SK-N-SH (cell line): ENCODE data around the gene KRT40. TPM values are rescaled to one million over a fixed set of nuclear protein-coding genes. Genes with fewer than 3 reads are reported as not detected.

Experiments
- CTCF ChIA-PET: fragments of 300-600, 350-600 bp; formaldehyde crosslinking; extraction: SDS; loops from one replicate; lab custom pipeline; 2021; lab: Yijun Ruan, JAX
- POLR2A ChIA-PET: fragments of 350-600 bp; sonication (Branson Sonifier 250); formaldehyde crosslinking; extraction: SDS; loops from one replicate; lab custom pipeline; 2020; ENCODE audit warnings: antibody characterized with exemption, inconsistent platforms; lab: Yijun Ruan, JAX
- DNase-seq: peaks from one replicate; pipeline ENCODE4 v3.0.0; 2012
- H2AFZ ChIP-seq: fragments of 200-600 bp; sonication (generic); 2 replicates; pipeline ENCODE4 v1.8.1; 2016; ENCODE audit warnings: antibody characterized with exemption, mild to moderate bottlenecking, low read depth
- H3F3A ChIP-seq: fragments of 200-600 bp; sonication (generic); replicated peaks from 2 replicates; pipeline ENCODE3; 2016; ENCODE audit warnings: antibody characterized with exemption, mild to moderate bottlenecking; ENCODE audit not compliant: insufficient read depth
- H3K27ac ChIP-seq, 2 experiments: fragments of 200-500 bp in 1 of 2; fragments of 200-600 bp in 1 of 2; sonication (Bioruptor generic) in 1 of 2; sonication (generic), shearing (Covaris generic) in 1 of 2; 2 replicates each; pipeline versions ENCODE4 v1.5.1 to v1.6.1; 2014 to 2016; ENCODE audit warnings: low read depth in 2 of 2, inconsistent platforms in 1 of 2, low read length in 1 of 2, mild to moderate bottlenecking in 1 of 2, mixed read lengths in 1 of 2
- H3K27me3 ChIP-seq: fragments of 200-600 bp; sonication (generic), shearing (Covaris generic); 2 replicates; pipeline ENCODE4 v1.6.1; 2016; ENCODE audit warnings: mixed run types; ENCODE audit not compliant: insufficient read depth
- H3K36me3 ChIP-seq, 2 experiments: fragments of 200-500 bp in 1 of 2; fragments of 200-600 bp in 1 of 2; sonication (Bioruptor generic) in 1 of 2; sonication (generic) in 1 of 2; replicated peaks in 1 of 2; 2 replicates each; pipeline versions ENCODE3 to v1.5.1; 2014 to 2016; ENCODE audit warnings: low read length in 1 of 2, mild to moderate bottlenecking in 1 of 2; ENCODE audit not compliant: insufficient read depth in 2 of 2, control insufficient read depth in 1 of 2
- H3K4me1 ChIP-seq, 2 experiments: fragments of 200-500 bp in 1 of 2; fragments of 200-600 bp in 1 of 2; sonication (Bioruptor generic) in 1 of 2; sonication (generic), shearing (Covaris generic) in 1 of 2; 2 replicates each; pipeline versions ENCODE4 v1.5.1 to v1.6.1; 2014 to 2016; ENCODE audit warnings: low read depth in 1 of 2, low read length in 1 of 2, mixed run types in 1 of 2; ENCODE audit not compliant: insufficient read depth in 2 of 2, control insufficient read depth in 1 of 2
- H3K4me2 ChIP-seq: fragments of 200-600 bp; sonication (generic), shearing (Covaris generic); 2 replicates; pipeline ENCODE4 v1.6.1; 2017; ENCODE audit warnings: mixed run types
- H3K4me3 ChIP-seq, 2 experiments: fragments of 200-500 bp in 1 of 2; fragments of 200-600 bp in 1 of 2; sonication (Bioruptor generic) in 1 of 2; sonication (generic), shearing (Covaris generic) in 1 of 2; 2 replicates each; pipeline versions ENCODE4 v1.5.1 to v1.8.1; 2014 to 2016; ENCODE audit warnings: low read depth in 2 of 2, inconsistent platforms in 1 of 2, low read length in 1 of 2, mild to moderate bottlenecking in 1 of 2, mixed read lengths in 1 of 2, moderate library complexity in 1 of 2
- H3K79me2 ChIP-seq: fragments of 200-600 bp; sonication (generic); 2 replicates; pipeline ENCODE4 v1.8.1; 2017; ENCODE audit warnings: mild to moderate bottlenecking; ENCODE audit not compliant: insufficient read depth
- H3K9ac ChIP-seq: fragments of 200-600 bp; sonication (generic); 2 replicates; pipeline ENCODE4 v1.6.1; 2017; ENCODE audit warnings: mixed run types
- H3K9me2 ChIP-seq: fragments of 200-600 bp; sonication (generic); 2 replicates; pipeline ENCODE4 v1.6.1; 2017; ENCODE audit warnings: mixed run types
- H3K9me3 ChIP-seq: fragments of 200-600 bp; sonication (generic); 2 replicates; pipeline ENCODE4 v1.6.1; 2017; ENCODE audit warnings: mixed run types, mild to moderate bottlenecking, moderate library complexity
- H4K20me1 ChIP-seq: fragments of 200-600 bp; sonication (generic); 2 replicates; pipeline ENCODE4 v1.6.1; 2017; ENCODE audit warnings: mild to moderate bottlenecking, mixed run types; ENCODE audit not compliant: insufficient read depth
- EP300 ChIP-seq, 2 experiments: IDR thresholded peaks; 2 replicates each; pipeline versions ENCODE4 v1.4.0 to v1.6.1; 2012; ENCODE audit warnings: borderline replicate concordance in 1 of 2, low read depth in 1 of 2, low read length in 1 of 2
- GATA2 ChIP-seq: sonication (generic); formaldehyde crosslinking; IDR thresholded peaks from 2 replicates; pipeline ENCODE4 v1.5.0; 2020; ENCODE audit warnings: mild to moderate bottlenecking, missing genetic modification reagents
- JUND ChIP-seq: IDR thresholded peaks from 2 replicates; pipeline ENCODE4 v1.4.0; 2012
- MXI1 ChIP-seq: IDR thresholded peaks from 2 replicates; pipeline ENCODE4 v1.6.1; 2012; ENCODE audit warnings: mild to moderate bottlenecking, low read depth, low read length, improper control_type of control experiment
- SIN3A ChIP-seq: IDR thresholded peaks from 2 replicates; pipeline ENCODE4 v1.6.1; 2012; ENCODE audit warnings: low read depth, mild to moderate bottlenecking, low read length, moderate library complexity, borderline replicate concordance
- TAF1 ChIP-seq: IDR thresholded peaks from 2 replicates; pipeline ENCODE4 v1.6.1; 2012; ENCODE audit warnings: low read depth, mild to moderate bottlenecking, low read length, moderate library complexity, borderline replicate concordance
- YY1 ChIP-seq: IDR thresholded peaks from 2 replicates; pipeline ENCODE4 v1.4.0; 2012; ENCODE audit warnings: low read depth, mild to moderate bottlenecking
- ZBTB33 ChIP-seq: IDR thresholded peaks from 2 replicates; pipeline ENCODE4 v1.4.0; 2012; ENCODE audit warnings: low read depth, borderline replicate concordance
- WGBS: methylation state at CpG from one replicate; pipeline ENCODE4 v1.1.6; 2017; ENCODE audit warnings: low lambda C conversion rate; 5-methylcytosine and 5-hydroxymethylcytosine counted together
- polyA plus RNA-seq, 3 experiments: library from polyadenylated mRNA; depleted of rRNA; stranded (reverse); fragments of >200 nt; gene quantifications; 2 replicates each; pipeline ENCODE4 v1.2.3, GENCODE V29; 2012
- TF ChIP-seq, protein P1 (sequence below): IDR thresholded peaks from 2 replicates; pipeline ENCODE4 v1.6.1; 2012; ENCODE audit warnings: mild to moderate bottlenecking, low read depth, low read length, moderate library complexity

The KRT40 gene
- polyA plus RNA-seq, 1 of the 3 experiments (the other 2 are of a cell fraction): not detected

DNA sequence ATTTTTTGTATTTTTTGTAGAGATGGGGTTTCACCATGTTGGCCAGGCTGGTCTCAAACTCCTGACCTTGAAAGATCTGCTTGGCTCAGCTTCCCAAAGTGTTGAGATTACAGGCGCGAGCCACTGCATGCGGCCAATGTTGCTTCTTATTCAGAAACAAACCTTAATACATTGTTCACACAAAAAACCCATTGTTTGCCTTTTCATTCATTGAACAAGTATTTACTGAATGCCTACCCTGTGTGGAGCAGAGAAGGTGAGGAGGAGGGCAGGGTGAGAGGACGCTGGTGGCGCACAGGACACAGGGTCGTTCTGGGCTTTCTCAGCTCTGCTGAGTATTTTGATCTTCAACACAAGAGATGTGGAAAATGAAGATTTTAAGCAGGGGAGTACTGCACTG is 38.7 kb downstream of the KRT40 start:
- 41% methylated on average over 6 of the region's 6 CpGs for WGBS
- no peaks in the 10 kb centered on the region for H3K79me2 ChIP-seq
- DNase-seq: no peak
- H3K27ac ChIP-seq: no peak overlapping the region
- H3K4me3 ChIP-seq: no peak overlapping the region
- H3F3A ChIP-seq: no peaks in the 10 kb centered on the region
- H3K9me3 ChIP-seq: no peaks in the 10 kb centered on the region
- H3K9me2 ChIP-seq: no peaks in the 10 kb centered on the region
- H3K9ac ChIP-seq: no peak overlapping the region
- H3K36me3 ChIP-seq: no peaks in the 10 kb centered on the region
- H3K4me2 ChIP-seq: no peak overlapping the region
- peaks cover 63% of the 10 kb centered on the region; the same call in 1 of the 2 replicates for H3K27me3 ChIP-seq
- no peaks in the 10 kb centered on the region for H3K4me1 ChIP-seq
- TF ChIP-seq TAF1 (no peak), GATA2 (no peak), YY1 (no peak), ZBTB33 (no peak), EP300 (IDR thresholded peaks at IDR 0.05; ENCODE audit: borderline replicate concordance in 1 of 2, low read depth in 1 of 2, low read length in 1 of 2) (no peak)
- H2AFZ ChIP-seq: no peak overlapping the region
- CTCF ChIA-PET: interaction anchor here (0.9 to 1.7 kb wide), 2 partner anchors 18 to 717 kb away, joined by 3 to 4 read pairs; no protein-coding TSS in a partner anchor
- POLR2A ChIA-PET: no interaction called here
- H4K20me1 ChIP-seq: no peaks in the 10 kb centered on the region

DNA sequence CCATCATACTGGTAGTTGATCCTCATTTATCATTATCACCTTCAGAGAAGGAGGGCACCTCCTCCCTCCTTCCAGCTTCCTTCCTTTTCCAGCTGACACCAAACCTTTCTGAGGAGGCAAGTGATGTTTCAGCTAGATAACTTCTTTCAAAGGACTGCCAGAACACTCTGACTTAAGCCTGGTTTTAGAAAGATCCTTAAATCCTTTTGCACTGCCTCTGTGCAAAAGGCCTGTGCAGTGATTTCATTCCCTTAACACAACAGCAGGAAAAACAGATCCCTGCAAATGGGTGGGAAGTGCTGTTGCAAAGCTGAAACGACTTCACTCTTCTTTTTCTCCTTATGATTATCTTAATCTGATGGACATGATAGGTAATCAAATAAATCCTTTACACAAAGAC is 39.6 kb downstream of the KRT40 start:
- POLR2A ChIA-PET: no interaction called here
- no peaks in the 10 kb centered on the region for H3F3A ChIP-seq
- H4K20me1 ChIP-seq: no peaks in the 10 kb centered on the region
- H3K79me2 ChIP-seq: no peaks in the 10 kb centered on the region
- 6% methylated on average over 1 of the region's 1 CpG for WGBS
- no peak overlapping the region for H3K27ac ChIP-seq
- peaks cover 68% of the 10 kb centered on the region; the same call in 1 of the 2 replicates for H3K27me3 ChIP-seq
- no peaks in the 10 kb centered on the region for H3K9me3 ChIP-seq
- H3K4me1 ChIP-seq: no peaks in the 10 kb centered on the region
- no peak overlapping the region for H3K4me2 ChIP-seq
- H3K4me3 ChIP-seq: no peak overlapping the region
- DNase-seq: no peak
- CTCF ChIA-PET: interaction anchor here (0.9 to 1.7 kb wide), 2 partner anchors 19 to 718 kb away, joined by 3 to 4 read pairs; no protein-coding TSS in a partner anchor
- H3K36me3 ChIP-seq: no peaks in the 10 kb centered on the region
- TF ChIP-seq, protein P1, sequence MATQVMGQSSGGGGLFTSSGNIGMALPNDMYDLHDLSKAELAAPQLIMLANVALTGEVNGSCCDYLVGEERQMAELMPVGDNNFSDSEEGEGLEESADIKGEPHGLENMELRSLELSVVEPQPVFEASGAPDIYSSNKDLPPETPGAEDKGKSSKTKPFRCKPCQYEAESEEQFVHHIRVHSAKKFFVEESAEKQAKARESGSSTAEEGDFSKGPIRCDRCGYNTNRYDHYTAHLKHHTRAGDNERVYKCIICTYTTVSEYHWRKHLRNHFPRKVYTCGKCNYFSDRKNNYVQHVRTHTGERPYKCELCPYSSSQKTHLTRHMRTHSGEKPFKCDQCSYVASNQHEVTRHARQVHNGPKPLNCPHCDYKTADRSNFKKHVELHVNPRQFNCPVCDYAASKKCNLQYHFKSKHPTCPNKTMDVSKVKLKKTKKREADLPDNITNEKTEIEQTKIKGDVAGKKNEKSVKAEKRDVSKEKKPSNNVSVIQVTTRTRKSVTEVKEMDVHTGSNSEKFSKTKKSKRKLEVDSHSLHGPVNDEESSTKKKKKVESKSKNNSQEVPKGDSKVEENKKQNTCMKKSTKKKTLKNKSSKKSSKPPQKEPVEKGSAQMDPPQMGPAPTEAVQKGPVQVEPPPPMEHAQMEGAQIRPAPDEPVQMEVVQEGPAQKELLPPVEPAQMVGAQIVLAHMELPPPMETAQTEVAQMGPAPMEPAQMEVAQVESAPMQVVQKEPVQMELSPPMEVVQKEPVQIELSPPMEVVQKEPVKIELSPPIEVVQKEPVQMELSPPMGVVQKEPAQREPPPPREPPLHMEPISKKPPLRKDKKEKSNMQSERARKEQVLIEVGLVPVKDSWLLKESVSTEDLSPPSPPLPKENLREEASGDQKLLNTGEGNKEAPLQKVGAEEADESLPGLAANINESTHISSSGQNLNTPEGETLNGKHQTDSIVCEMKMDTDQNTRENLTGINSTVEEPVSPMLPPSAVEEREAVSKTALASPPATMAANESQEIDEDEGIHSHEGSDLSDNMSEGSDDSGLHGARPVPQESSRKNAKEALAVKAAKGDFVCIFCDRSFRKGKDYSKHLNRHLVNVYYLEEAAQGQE: no peak
- TF ChIP-seq YY1 (no peak), JUND (no peak), MXI1 (no peak), SIN3A (no peak)
- no peak overlapping the region for H3K9ac ChIP-seq
- H2AFZ ChIP-seq: no peak overlapping the region
- H3K9me2 ChIP-seq: no peaks in the 10 kb centered on the region
